Esophagus squamous epithelium (tissue), 5 donors: Measurements from ENCODE around the gene PRSS23. TPM values are rescaled to one million over a fixed set of nuclear protein-coding genes. Genes with fewer than 3 reads are reported as not detected.

ENCODE experiments used
- DNase-seq: peaks from one replicate; lab custom pipeline; 2025; lab: John Stamatoyannopoulos, UW
- H3K27ac ChIP-seq, 4 donors: fragments of 200-600 bp; sonication (generic); one replicate each; pipeline ENCODE4 v1.5.1; 2016 to 2019; ENCODE audit warnings: mild to moderate bottlenecking in 1 of 4
- H3K27me3 ChIP-seq, 4 donors: fragments of 200-600 bp; sonication (generic); 1 replicate in 3 of 4; 2 replicates in 1 of 4; pipeline versions ENCODE4 v1.5.1 to v1.6.0; 2017 to 2021; ENCODE audit warnings: antibody characterized with exemption in 1 of 4
- H3K36me3 ChIP-seq, 3 donors: fragments of 200-600 bp; sonication (generic); one replicate each; pipeline ENCODE4 v1.5.1; 2016 to 2019
- H3K4me1 ChIP-seq, 3 donors: fragments of 200-600 bp; sonication (generic); one replicate each; pipeline ENCODE4 v1.5.1; 2017 to 2019
- H3K4me3 ChIP-seq, 4 donors: fragments of 200-600 bp; sonication (generic); 1 replicate in 3 of 4; 2 replicates in 1 of 4; pipeline ENCODE4 v1.5.1; 2016 to 2019; ENCODE audit warnings: mild to moderate bottlenecking in 2 of 4, moderate library complexity in 1 of 4
- H3K9me3 ChIP-seq, 3 donors: fragments of 200-600 bp; sonication (generic); one replicate each; pipeline ENCODE4 v1.5.1; 2016 to 2019
- POLR2A ChIP-seq, 4 donors: fragments of 450-650 bp; IDR thresholded peaks; one replicate each; pipeline ENCODE4 v1.6.1; 2017; ENCODE audit warnings: antibody characterized with exemption in 4 of 4, mild to moderate bottlenecking in 4 of 4, moderate library complexity in 3 of 4
- WGBS, 2 donors: methylation state at CpG; one replicate each; pipeline ENCODE4 v1.1.5; 2018; 5-methylcytosine and 5-hydroxymethylcytosine counted together
- intact Hi-C: fragments of 100-400 bp; cut with DNase I; formaldehyde crosslinking; loops from one replicate; pipeline ENCODE4 v1.15.0; 2022
- total RNA-seq, 4 donors: library from RNA; depleted of rRNA; stranded (reverse); fragments of >200 nt; gene quantifications; one replicate each; pipeline ENCODE4 v1.1.0, GENCODE V29; 2016
- TF ChIP-seq, protein P1 (sequence below), 6 experiments: fragments of 450-650 bp in 4 of 6; fragments of 200-600 bp in 2 of 6; sonication (generic) in 2 of 6; IDR thresholded peaks; one replicate each; pipeline ENCODE4 v1.5.1; 2016 to 2019; ENCODE audit warnings: antibody characterized with exemption in 6 of 6, mild to moderate bottlenecking in 4 of 6, moderate library complexity in 4 of 6
- donor health status: DM: yes; HTN: yes; CAD: no.

The PRSS23 gene
- total RNA-seq, 4 donors from 2014 or later: 2.9 to 20.6 (median 9.4) TPM

DNA sequence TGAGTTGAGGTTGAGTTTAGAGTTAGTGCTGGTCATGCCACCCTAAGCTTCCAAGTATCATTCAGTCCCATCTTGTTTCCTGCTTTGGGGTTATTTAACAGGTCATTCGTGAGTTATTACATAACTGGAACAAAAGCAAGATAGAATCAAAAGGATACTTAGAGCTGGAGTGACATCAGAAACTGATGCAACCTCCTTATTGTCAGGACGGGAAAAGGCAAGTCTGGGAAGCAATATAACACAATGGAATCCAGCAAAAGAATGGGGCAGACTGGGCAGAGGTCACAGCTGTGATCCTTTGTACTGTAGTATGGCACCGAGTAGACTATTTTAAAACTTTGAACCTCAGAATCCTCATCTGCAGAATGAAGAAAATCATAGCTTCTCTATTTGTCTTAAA, 4.4 kb upstream of the PRSS23 start:
- no peak for DNase-seq
- Histone ChIP-seq H3K27ac (no peak overlapping the region), H3K4me3 (no peak overlapping the region), H3K4me1 (peaks cover 0 to 12% (median 3%) of the 10 kb centered on the region in 3 donors), H3K27me3 (peaks cover 0 to 12% (median 0%) of the 10 kb centered on the region in 4 donors), H3K36me3 (no peaks in the 10 kb centered on the region), H3K9me3 (no peaks in the 10 kb centered on the region)
- TF ChIP-seq POLR2A (IDR thresholded peaks at IDR 0.05): no peak
- TF ChIP-seq, protein P1, sequence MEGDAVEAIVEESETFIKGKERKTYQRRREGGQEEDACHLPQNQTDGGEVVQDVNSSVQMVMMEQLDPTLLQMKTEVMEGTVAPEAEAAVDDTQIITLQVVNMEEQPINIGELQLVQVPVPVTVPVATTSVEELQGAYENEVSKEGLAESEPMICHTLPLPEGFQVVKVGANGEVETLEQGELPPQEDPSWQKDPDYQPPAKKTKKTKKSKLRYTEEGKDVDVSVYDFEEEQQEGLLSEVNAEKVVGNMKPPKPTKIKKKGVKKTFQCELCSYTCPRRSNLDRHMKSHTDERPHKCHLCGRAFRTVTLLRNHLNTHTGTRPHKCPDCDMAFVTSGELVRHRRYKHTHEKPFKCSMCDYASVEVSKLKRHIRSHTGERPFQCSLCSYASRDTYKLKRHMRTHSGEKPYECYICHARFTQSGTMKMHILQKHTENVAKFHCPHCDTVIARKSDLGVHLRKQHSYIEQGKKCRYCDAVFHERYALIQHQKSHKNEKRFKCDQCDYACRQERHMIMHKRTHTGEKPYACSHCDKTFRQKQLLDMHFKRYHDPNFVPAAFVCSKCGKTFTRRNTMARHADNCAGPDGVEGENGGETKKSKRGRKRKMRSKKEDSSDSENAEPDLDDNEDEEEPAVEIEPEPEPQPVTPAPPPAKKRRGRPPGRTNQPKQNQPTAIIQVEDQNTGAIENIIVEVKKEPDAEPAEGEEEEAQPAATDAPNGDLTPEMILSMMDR (IDR thresholded peaks at IDR 0.05): no peak
- 25 to 32% methylated on average over 3 of the region's 3 CpGs for WGBS, 2 donors
- intact Hi-C loops: no loop called here

DNA sequence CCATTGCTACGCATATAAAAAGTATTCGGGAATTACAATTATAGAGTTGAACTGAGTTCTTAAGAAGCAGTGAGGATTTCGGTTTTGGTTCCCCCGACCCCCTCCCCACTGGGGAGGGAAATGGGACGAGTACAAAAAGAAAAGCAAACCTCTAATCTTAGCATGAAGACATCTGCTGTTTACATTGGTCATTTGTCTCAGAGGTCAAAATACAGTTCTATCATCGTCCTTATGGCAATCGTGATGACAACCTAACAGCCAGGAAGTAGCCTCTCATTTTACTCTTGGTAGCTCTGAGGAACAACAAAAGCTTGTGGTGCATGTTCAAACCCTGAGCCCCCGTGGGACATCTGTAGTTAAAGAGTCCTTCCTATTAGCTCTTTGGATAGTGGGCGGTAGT, 3.2 kb upstream of the PRSS23 start:
- H3K36me3 ChIP-seq: no peaks in the 10 kb centered on the region
- no peak for TF ChIP-seq POLR2A (IDR thresholded peaks at IDR 0.05)
- TF ChIP-seq, protein P1 (IDR thresholded peaks at IDR 0.05): no peak
- H3K27me3 ChIP-seq: peaks cover 0 to 18% (median 0%) of the 10 kb centered on the region in 4 donors
- no peaks in the 10 kb centered on the region for H3K9me3 ChIP-seq
- peaks cover 7 to 24% (median 10%) of the 10 kb centered on the region in 3 donors for H3K4me1 ChIP-seq
- no peak for DNase-seq
- intact Hi-C loops: no loop called here
- H3K27ac ChIP-seq: no peak overlapping the region
- H3K4me3 ChIP-seq: no peak overlapping the region
- whole genome bisulfite sequencing, 2 donors: 72% methylated on average over 8 to 9 of the region's 9 CpGs

DNA sequence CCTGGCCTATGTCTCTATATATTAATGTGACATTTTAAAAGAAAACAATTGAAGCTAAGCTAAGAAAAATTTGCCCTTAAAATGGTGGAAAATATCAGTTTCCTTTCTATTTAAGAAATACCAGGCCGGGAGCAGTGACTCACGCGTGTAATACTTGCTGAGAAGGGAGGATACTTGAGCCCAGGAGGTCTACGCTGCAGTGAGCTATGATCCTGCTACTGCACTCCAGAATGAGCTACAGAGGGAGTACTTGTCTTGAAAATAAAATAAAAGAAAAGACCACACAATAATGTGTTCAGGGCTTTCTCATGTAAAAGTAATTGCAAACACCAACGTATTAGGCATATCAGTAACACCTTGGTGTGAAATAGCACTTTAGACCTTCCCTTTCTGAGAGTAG, 1.4 kb upstream of the PRSS23 start:
- H3K27ac ChIP-seq: peak overlapping the region in 1 of 4 donors; percentile 80
- DNase-seq: no peak
- intact Hi-C loops: no loop called here

DNA sequence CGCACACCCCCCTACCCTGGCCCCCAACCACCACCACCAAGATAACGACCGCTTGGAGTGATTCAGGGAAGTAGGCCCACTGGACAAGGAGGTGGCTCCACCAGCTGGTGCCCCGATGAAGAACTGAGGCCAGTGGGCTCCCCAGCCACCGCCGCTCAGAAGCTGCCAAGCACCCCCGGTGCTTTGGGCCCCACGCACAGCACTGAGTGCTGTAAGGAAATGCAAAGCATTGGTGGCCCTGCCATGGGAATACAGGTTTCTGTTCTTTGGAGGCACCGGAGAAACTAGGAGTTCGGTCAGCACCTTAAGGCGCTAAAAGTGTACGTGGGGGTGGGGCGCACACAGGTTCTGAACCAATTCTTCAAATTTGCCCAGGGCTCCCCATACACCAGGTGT, 664 bp upstream of the PRSS23 start:
- Histone ChIP-seq H3K36me3 (no peaks in the 10 kb centered on the region), H3K27ac (peak overlapping the region; percentile 40 to 86 (median 60)), H3K4me1 (peaks cover 10 to 33% (median 10%) of the 10 kb centered on the region in 3 donors), H3K27me3 (peaks cover 0 to 22% (median 0%) of the 10 kb centered on the region in 4 donors), H3K9me3 (no peaks in the 10 kb centered on the region), H3K4me3 (peak overlapping the region; percentile 55 to 81 (median 64))
- 66% methylated on average over 11 of the region's 13 CpGs; no CpG with 5 or more reads in 1 of the 2 donors for WGBS, 2 donors
- intact Hi-C loops: loop anchor here (10.0 kb wide), 1 partner anchor 125 kb away; the partner anchor contains the start of gene ME3
- TF ChIP-seq, protein P1 (IDR thresholded peaks at IDR 0.05): no peak
- TF ChIP-seq POLR2A (IDR thresholded peaks at IDR 0.05): no peak
- no peak for DNase-seq

More for the DNA sequence above, 1.4 kb upstream of the PRSS23 start:
- TF ChIP-seq POLR2A (IDR thresholded peaks at IDR 0.05): no peak
- TF ChIP-seq, protein P1 (IDR thresholded peaks at IDR 0.05): no peak
- WGBS, 2 donors: 73 to 76% methylated on average over 5 of the region's 5 CpGs
- no peaks in the 10 kb centered on the region for H3K36me3 ChIP-seq
- no peaks in the 10 kb centered on the region for H3K9me3 ChIP-seq
- H3K4me3 ChIP-seq: no peak overlapping the region
- H3K4me1 ChIP-seq: peaks cover 10 to 33% (median 10%) of the 10 kb centered on the region in 3 donors
- H3K27me3 ChIP-seq: peaks cover 0 to 22% (median 0%) of the 10 kb centered on the region in 4 donors

DNA sequence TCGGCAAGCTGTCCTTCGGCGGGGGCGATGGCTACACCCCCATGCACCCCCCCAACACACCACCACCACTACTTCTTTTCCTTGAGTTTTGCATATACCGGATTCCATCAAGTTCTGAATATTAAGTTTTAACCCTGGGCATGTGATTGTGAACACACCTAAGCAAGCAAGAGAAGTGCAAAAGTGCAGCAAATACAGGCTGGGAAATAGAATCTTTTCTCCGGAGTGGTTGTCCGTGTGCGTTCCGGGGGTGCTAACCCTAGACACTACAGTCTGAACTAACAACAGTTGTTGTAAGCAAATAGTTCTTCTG, 574 bp downstream of the PRSS23 start:
- Histone ChIP-seq H3K4me1 (peaks cover 11 to 45% (median 16%) of the 10 kb centered on the region in 3 donors), H3K27ac (peak overlapping the region; percentile 40 to 86 (median 77)), H3K4me3 (peak overlapping the region; percentile 55 to 81 (median 64)), H3K9me3 (no peaks in the 10 kb centered on the region), H3K36me3 (no peaks in the 10 kb centered on the region), H3K27me3 (peaks cover 0 to 22% (median 0%) of the 10 kb centered on the region in 4 donors)
- TF ChIP-seq, protein P1 (IDR thresholded peaks at IDR 0.05): no peak
- TF ChIP-seq POLR2A (IDR thresholded peaks at IDR 0.05): no peak
- intact Hi-C loops: loop anchor here (10.0 kb wide), 1 partner anchor 126 kb away; the partner anchor contains the start of gene ME3
- DNase-seq: no peak
- WGBS, 2 donors: 0 to 4% methylated on average over 8 to 9 of the region's 9 CpGs
